Hepatocyte (in vitro differentiated cells): ENCODE results near the gene ATP13A1. TPM values are rescaled to one million over a fixed set of nuclear protein-coding genes. Genes with fewer than 3 reads are reported as not detected.
"Not testable (repeated sequence)": the region's sequence is repeated elsewhere in the genome, so short reads cannot be mapped to it uniquely, and the experiment has no call there.

Experiments used
- DNase-seq: peaks from one replicate; pipeline ENCODE4 v3.0.0-alpha.2; 2016; ENCODE audit warnings: low spot score
- H2AFZ ChIP-seq: fragments of 200-600 bp; sonication (generic); 2 replicates; pipeline ENCODE4 v1.6.0; 2016; ENCODE audit warnings: antibody characterized with exemption, mild to moderate bottlenecking
- H3K27ac ChIP-seq: fragments of 200-600 bp; sonication (generic); 2 replicates; pipeline ENCODE4 v1.5.1; 2016; ENCODE audit warnings: mild to moderate bottlenecking
- H3K27me3 ChIP-seq: fragments of 200-600 bp; sonication (generic); 2 replicates; pipeline ENCODE4 v1.6.1; 2016
- H3K36me3 ChIP-seq: fragments of 200-600 bp; sonication (generic); replicated peaks from 2 replicates; pipeline ENCODE4 v1.5.1; 2016; ENCODE audit warnings: low read depth; ENCODE audit not compliant: insufficient read depth
- H3K4me1 ChIP-seq: fragments of 200-600 bp; sonication (generic); 2 replicates; pipeline ENCODE4 v1.5.1; 2016; ENCODE audit warnings: mild to moderate bottlenecking, moderate library complexity; ENCODE audit not compliant: insufficient read depth
- H3K4me2 ChIP-seq: fragments of 200-600 bp; sonication (generic); 2 replicates; pipeline ENCODE4 v1.6.0; 2016
- H3K4me3 ChIP-seq: fragments of 200-600 bp; sonication (generic); 2 replicates; pipeline ENCODE4 v1.5.1; 2016; ENCODE audit warnings: mild to moderate bottlenecking
- H3K79me2 ChIP-seq: fragments of 200-600 bp; sonication (generic); 2 replicates; pipeline ENCODE4 v1.6.0; 2017; ENCODE audit warnings: mild to moderate bottlenecking
- H3K9me2 ChIP-seq: fragments of 200-600 bp; sonication (generic); replicated peaks from 2 replicates; pipeline ENCODE4 v1.6.0; 2017; ENCODE audit warnings: mild to moderate bottlenecking; ENCODE audit not compliant: insufficient read depth
- H3K9me3 ChIP-seq: fragments of 200-600 bp; sonication (generic); 2 replicates; pipeline ENCODE4 v1.5.1; 2016; ENCODE audit warnings: low read depth, mild to moderate bottlenecking
- H4K20me1 ChIP-seq: fragments of 200-600 bp; sonication (generic); 2 replicates; pipeline ENCODE4 v1.6.0; 2016; ENCODE audit warnings: mild to moderate bottlenecking; ENCODE audit not compliant: insufficient read depth, poor library complexity, severe bottlenecking
- EZH2 ChIP-seq: fragments of 200-600 bp; sonication (generic); IDR thresholded peaks from 2 replicates; pipeline ENCODE4 v1.6.1; 2016; ENCODE audit warnings: antibody characterized with exemption, mild to moderate bottlenecking, borderline replicate concordance
- EZH2phosphoT487 ChIP-seq: fragments of 200-600 bp; sonication (generic); IDR thresholded peaks from one replicate; pipeline ENCODE4 v1.6.1; 2018; ENCODE audit warnings: antibody characterized with exemption, mild to moderate bottlenecking, low read depth, moderate library complexity; ENCODE audit not compliant: unreplicated experiment, severe bottlenecking
- WGBS: methylation state at CpG from one replicate; pipeline ENCODE4 v1.1.6; 2016; ENCODE audit warnings: low lambda C conversion rate; ENCODE audit errors: missing lambda C conversion rate; 5-methylcytosine and 5-hydroxymethylcytosine counted together
- polyA plus RNA-seq: library from polyadenylated mRNA; unstranded; fragments of >200 nt; fragmentation: Nextera tagmentation; extraction: Ambion mirVana; gene quantifications from 2 replicates; pipeline ENCODE4 v1.2.1, GENCODE V29; 2016
- total RNA-seq: library from RNA; depleted of rRNA; stranded (reverse); fragments of >200 nt; gene quantifications from 2 replicates; pipeline ENCODE4 v1.2.3, GENCODE V29; 2014
- TF ChIP-seq, protein P1 (sequence below): fragments of 200-600 bp; sonication (generic); IDR thresholded peaks from 2 replicates; pipeline ENCODE4 v1.5.1; 2016; ENCODE audit warnings: antibody characterized with exemption, mild to moderate bottlenecking; ENCODE audit not compliant: poor library complexity

ATP13A1 gene
- total and polyA plus RNA-seq, 2 experiments from 2014 or later: 97.5 to 113 TPM

GRCh38 chr19:19696386-19696785 lies 32.9 kb upstream of the ATP13A1 start:
- TF ChIP-seq EZH2phosphoT487: no peak
- no peak for TF ChIP-seq EZH2
- TF ChIP-seq, protein P1, sequence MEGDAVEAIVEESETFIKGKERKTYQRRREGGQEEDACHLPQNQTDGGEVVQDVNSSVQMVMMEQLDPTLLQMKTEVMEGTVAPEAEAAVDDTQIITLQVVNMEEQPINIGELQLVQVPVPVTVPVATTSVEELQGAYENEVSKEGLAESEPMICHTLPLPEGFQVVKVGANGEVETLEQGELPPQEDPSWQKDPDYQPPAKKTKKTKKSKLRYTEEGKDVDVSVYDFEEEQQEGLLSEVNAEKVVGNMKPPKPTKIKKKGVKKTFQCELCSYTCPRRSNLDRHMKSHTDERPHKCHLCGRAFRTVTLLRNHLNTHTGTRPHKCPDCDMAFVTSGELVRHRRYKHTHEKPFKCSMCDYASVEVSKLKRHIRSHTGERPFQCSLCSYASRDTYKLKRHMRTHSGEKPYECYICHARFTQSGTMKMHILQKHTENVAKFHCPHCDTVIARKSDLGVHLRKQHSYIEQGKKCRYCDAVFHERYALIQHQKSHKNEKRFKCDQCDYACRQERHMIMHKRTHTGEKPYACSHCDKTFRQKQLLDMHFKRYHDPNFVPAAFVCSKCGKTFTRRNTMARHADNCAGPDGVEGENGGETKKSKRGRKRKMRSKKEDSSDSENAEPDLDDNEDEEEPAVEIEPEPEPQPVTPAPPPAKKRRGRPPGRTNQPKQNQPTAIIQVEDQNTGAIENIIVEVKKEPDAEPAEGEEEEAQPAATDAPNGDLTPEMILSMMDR: no peak
- no peaks in the 10 kb centered on the region for H3K27me3 ChIP-seq
- no peak overlapping the region for H2AFZ ChIP-seq
- H3K4me3 ChIP-seq: no peak overlapping the region
- WGBS: 87% methylated on average over 2 of the region's 2 CpGs
- H3K79me2 ChIP-seq: no peaks in the 10 kb centered on the region
- H3K36me3 ChIP-seq: no peaks in the 10 kb centered on the region
- no peak overlapping the region for H3K27ac ChIP-seq
- no peak for DNase-seq
- H3K9me3 ChIP-seq: no peaks in the 10 kb centered on the region
- H4K20me1 ChIP-seq: no peaks in the 10 kb centered on the region
- no peaks in the 10 kb centered on the region for H3K4me1 ChIP-seq
- H3K4me2 ChIP-seq: no peak overlapping the region
- no peaks in the 10 kb centered on the region for H3K9me2 ChIP-seq

DNA sequence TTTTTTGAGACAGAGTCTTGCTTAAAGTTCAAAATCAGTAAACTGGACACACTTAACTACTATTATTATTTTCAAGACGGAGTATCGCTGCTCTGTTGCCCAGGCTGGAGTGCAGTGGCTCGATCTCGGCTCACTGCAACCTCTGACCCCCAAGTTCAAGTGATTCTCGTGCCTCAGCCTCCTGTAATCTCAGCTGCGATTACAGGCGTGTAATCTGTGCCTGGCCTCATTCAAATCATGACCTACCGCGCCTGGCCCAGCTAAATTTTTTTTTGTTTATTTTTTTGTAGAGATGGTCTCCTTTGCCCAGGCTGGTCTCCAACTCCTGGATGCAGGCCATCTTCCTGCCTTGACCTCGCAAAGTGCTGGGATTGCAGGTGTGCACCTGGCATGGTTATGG lies 28.2 kb upstream of the ATP13A1 start:
- Histone ChIP-seq H3K4me2 (no peak overlapping the region), H3K27ac (no peak overlapping the region), H3K9me2 (no peaks in the 10 kb centered on the region), H3K36me3 (no peaks in the 10 kb centered on the region), H4K20me1 (no peaks in the 10 kb centered on the region), H3K9me3 (no peaks in the 10 kb centered on the region), H2AFZ (no peak overlapping the region), H3K4me3 (no peak overlapping the region), H3K27me3 (no peaks in the 10 kb centered on the region), H3K4me1 (no peaks in the 10 kb centered on the region), H3K79me2 (no peaks in the 10 kb centered on the region)
- TF ChIP-seq, protein P1: no peak
- TF ChIP-seq EZH2 (no peak), EZH2phosphoT487 (no peak)
- no peak for DNase-seq
- WGBS: 97% methylated on average over 10 of the region's 10 CpGs

DNA sequence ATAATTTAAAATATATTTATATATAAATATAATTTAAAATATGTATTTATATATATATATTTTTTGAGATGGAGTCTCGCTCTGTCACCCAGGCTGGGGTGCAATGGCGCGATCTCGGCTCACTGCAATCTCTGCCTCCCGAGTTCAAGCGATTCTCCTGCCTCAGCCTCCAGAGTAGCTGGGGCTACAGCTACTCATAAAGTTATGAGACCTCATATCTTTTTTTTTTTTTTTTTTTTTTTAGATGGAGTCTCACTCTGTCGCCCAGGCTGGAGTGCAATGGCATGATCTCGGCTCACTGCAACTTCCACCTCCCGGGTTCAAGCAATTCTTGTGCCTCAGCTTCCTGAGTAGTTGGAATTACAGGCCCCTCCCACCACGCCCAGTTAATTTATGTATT lies 25.5 kb upstream of the ATP13A1 start:
- H4K20me1 ChIP-seq, H3K4me1 ChIP-seq, H3K9me2 ChIP-seq, H3K9me3 ChIP-seq, H3K4me2 ChIP-seq, H3K36me3 ChIP-seq, H3K79me2 ChIP-seq, H3K4me3 ChIP-seq, H3K27me3 ChIP-seq, H3K27ac ChIP-seq, DNase-seq, H2AFZ ChIP-seq: not testable (repeated sequence)
- 96% methylated on average over 10 of the region's 10 CpGs for WGBS

DNA sequence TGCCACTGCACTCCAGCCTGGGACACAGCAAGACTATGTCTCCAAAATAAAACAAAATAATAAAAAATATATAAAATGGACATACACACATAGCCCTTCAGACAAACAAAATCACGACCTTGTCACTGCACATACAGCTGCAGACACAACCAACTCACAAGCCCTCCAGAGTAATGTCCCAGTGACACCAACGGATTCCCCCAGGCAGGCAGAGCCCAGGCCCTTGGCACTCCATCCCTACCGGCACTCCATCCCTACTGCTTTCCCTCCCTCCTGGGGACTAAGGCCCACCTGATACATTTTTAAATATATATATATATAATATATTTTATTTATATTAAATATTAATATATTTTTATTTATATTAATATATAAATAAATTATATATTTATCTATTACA lies 23.6 kb upstream of the ATP13A1 start:
- WGBS: 100% methylated on average over 3 of the region's 3 CpGs
- no peaks in the 10 kb centered on the region for H3K9me2 ChIP-seq
- H3K27ac ChIP-seq: no peak overlapping the region
- H4K20me1 ChIP-seq: no peaks in the 10 kb centered on the region
- no peaks in the 10 kb centered on the region for H3K36me3 ChIP-seq
- no peaks in the 10 kb centered on the region for H3K79me2 ChIP-seq
- no peak for DNase-seq
- H2AFZ ChIP-seq: no peak overlapping the region
- H3K27me3 ChIP-seq: no peaks in the 10 kb centered on the region
- H3K4me2 ChIP-seq: no peak overlapping the region
- no peak for TF ChIP-seq EZH2
- TF ChIP-seq, protein P1: no peak
- TF ChIP-seq EZH2phosphoT487: no peak
- no peak overlapping the region for H3K4me3 ChIP-seq
- H3K4me1 ChIP-seq: no peaks in the 10 kb centered on the region
- no peaks in the 10 kb centered on the region for H3K9me3 ChIP-seq
